ENCODE data around the gene TCEANC2.

The TCEANC2 gene

DNA sequence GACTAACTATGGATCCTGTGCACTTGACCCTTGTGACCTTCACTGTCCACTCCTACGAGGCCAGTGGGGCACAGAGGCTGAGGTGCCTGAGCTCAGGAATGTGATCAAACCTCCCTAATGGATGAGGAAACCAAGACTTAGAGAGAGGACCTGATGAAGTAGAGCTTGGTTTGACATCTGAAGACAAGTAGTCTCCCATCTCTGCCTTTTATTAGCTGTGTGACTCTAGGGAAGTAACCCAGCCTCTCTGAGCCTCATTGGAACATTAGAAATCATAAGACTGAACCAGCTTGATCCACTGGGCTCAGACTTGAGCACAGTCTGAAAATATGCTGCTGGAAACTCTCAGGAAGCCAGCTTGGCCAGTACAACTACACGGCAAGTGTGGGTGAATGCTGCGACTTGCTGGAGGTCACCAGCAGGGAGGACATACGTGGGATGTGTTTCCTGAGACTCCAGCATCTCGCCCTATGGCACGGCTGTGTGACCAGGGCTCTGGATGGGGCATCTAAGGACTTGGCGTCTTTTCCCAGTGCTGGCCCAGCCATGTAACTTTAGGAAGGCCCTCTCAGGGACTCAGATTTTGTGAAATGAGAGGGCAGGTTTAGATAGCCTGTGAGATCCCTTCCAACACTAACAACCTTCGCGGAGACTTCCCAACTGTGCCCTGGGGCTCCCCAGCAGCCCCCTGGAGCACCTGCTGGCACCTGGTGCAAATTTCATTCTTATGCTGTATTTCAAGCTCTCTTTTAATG lies 88.9 kb downstream of the TCEANC2 start:
- no peak for TF ChIP-seq EZH2 (IDR thresholded peaks at IDR 0.05; ENCODE audit: borderline replicate concordance, low read length)
- TF ChIP-seq, protein P1, sequence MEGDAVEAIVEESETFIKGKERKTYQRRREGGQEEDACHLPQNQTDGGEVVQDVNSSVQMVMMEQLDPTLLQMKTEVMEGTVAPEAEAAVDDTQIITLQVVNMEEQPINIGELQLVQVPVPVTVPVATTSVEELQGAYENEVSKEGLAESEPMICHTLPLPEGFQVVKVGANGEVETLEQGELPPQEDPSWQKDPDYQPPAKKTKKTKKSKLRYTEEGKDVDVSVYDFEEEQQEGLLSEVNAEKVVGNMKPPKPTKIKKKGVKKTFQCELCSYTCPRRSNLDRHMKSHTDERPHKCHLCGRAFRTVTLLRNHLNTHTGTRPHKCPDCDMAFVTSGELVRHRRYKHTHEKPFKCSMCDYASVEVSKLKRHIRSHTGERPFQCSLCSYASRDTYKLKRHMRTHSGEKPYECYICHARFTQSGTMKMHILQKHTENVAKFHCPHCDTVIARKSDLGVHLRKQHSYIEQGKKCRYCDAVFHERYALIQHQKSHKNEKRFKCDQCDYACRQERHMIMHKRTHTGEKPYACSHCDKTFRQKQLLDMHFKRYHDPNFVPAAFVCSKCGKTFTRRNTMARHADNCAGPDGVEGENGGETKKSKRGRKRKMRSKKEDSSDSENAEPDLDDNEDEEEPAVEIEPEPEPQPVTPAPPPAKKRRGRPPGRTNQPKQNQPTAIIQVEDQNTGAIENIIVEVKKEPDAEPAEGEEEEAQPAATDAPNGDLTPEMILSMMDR (IDR thresholded peaks at IDR 0.05; ENCODE audit: low read length) = no peak
- H3K4me2 ChIP-seq (ENCODE audit: low read length) = no peak overlapping the region
- H3K9me3 ChIP-seq (ENCODE audit: low read length) = no peaks in the 10 kb centered on the region

DNA sequence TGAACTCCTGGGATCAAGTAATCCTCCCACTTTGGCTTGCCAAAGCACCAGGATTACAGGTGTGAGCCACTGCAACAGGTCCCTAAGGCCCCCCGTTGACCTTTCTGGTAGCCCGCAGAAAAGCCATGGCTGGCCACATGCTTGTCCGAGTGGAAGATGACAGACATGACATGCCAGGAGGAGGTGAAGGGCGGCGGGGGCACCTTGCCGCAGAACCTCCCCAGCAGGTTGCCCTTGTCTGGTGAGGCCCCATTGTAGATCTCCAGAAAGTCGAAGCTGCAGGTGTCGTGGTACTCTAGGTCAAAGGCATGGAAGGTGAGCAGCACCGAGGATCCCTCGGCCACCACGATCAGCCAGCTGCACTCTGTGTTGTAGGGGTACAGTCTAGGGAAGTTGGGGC lies 91.0 kb downstream of the TCEANC2 start:
- no peak for TF ChIP-seq EZH2 (IDR thresholded peaks at IDR 0.05; ENCODE audit: borderline replicate concordance, low read length)
- TF ChIP-seq, protein P1 (IDR thresholded peaks at IDR 0.05; ENCODE audit: low read length) = no peak
- no peak overlapping the region for H3K9ac ChIP-seq (ENCODE audit: low read length)
- no peaks in the 10 kb centered on the region for H3F3A ChIP-seq (ENCODE audit: insufficient read depth, low read length)
- no peak overlapping the region for H3K27ac ChIP-seq (ENCODE audit: low read depth, low read length, poor library complexity, severe bottlenecking)
- no peak overlapping the region for H2AFZ ChIP-seq (ENCODE audit: low read length)
- no peak overlapping the region for H3K4me2 ChIP-seq (ENCODE audit: low read length)
- no peak overlapping the region for H3K4me3 ChIP-seq (ENCODE audit: low read depth, low read length, poor library complexity, severe bottlenecking)
- no peaks in the 10 kb centered on the region for H3K27me3 ChIP-seq (ENCODE audit: insufficient read depth, low read length)
- H4K20me1 ChIP-seq (ENCODE audit: insufficient read depth, low read length) = no peaks in the 10 kb centered on the region
- no peaks in the 10 kb centered on the region for H3K36me3 ChIP-seq (ENCODE audit: insufficient read depth, low read length)
- no peaks in the 10 kb centered on the region for H3K9me2 ChIP-seq (ENCODE audit: low read depth, low read length)
- H3K79me2 ChIP-seq (ENCODE audit: insufficient read depth, low read length) = no peaks in the 10 kb centered on the region
- H3K4me1 ChIP-seq (ENCODE audit: insufficient read depth, low read length, severe bottlenecking) = no peaks in the 10 kb centered on the region
- no peaks in the 10 kb centered on the region for H3K9me3 ChIP-seq (ENCODE audit: low read length)

More for the DNA sequence above, 88.9 kb downstream of the TCEANC2 start:
- Histone ChIP-seq H3K9ac (ENCODE audit: low read length) (no peak overlapping the region), H2AFZ (ENCODE audit: low read length) (no peak overlapping the region), H3K27me3 (ENCODE audit: insufficient read depth, low read length) (no peaks in the 10 kb centered on the region), H3K4me1 (ENCODE audit: insufficient read depth, low read length, severe bottlenecking) (no peaks in the 10 kb centered on the region), H3F3A (ENCODE audit: insufficient read depth, low read length) (no peaks in the 10 kb centered on the region), H3K36me3 (ENCODE audit: insufficient read depth, low read length) (no peaks in the 10 kb centered on the region), H4K20me1 (ENCODE audit: insufficient read depth, low read length) (no peaks in the 10 kb centered on the region), H3K79me2 (ENCODE audit: insufficient read depth, low read length) (no peaks in the 10 kb centered on the region), H3K4me3 (ENCODE audit: low read depth, low read length, poor library complexity, severe bottlenecking) (no peak overlapping the region), H3K9me2 (ENCODE audit: low read depth, low read length) (no peaks in the 10 kb centered on the region), H3K27ac (ENCODE audit: low read depth, low read length, poor library complexity, severe bottlenecking) (no peak overlapping the region)

DNA sequence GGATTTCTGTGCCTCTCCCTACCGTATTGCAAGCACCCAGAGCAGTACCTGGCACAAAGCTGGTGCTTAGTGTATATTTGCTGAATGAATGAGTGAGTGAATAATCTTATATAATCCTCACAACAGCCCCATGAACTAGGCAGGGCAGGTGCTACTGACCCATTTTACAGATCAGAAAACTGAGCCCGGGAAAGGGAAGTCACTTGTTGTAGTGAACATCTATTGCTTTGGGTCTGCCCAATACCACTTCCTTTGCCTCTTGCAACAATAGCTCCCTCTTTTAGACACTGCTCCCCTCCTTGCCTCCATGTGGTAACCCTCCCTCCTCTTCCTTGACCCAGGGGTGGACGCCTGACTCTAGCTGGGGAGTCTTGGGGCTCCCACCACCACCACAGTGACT lies 96.3 kb downstream of the TCEANC2 start:
- H3K4me2 ChIP-seq (ENCODE audit: low read length) = no peak overlapping the region
- no peaks in the 10 kb centered on the region for H3K9me2 ChIP-seq (ENCODE audit: low read depth, low read length)
- H3K4me1 ChIP-seq (ENCODE audit: insufficient read depth, low read length, severe bottlenecking) = no peaks in the 10 kb centered on the region
- H2AFZ ChIP-seq (ENCODE audit: low read length) = no peak overlapping the region
- no peaks in the 10 kb centered on the region for H3K36me3 ChIP-seq (ENCODE audit: insufficient read depth, low read length)
- no peak for TF ChIP-seq EZH2 (IDR thresholded peaks at IDR 0.05; ENCODE audit: borderline replicate concordance, low read length)
- TF ChIP-seq, protein P1 (IDR thresholded peaks at IDR 0.05; ENCODE audit: low read length) = no peak
- H4K20me1 ChIP-seq (ENCODE audit: insufficient read depth, low read length) = no peaks in the 10 kb centered on the region
- no peaks in the 10 kb centered on the region for H3F3A ChIP-seq (ENCODE audit: insufficient read depth, low read length)
- H3K27me3 ChIP-seq (ENCODE audit: insufficient read depth, low read length) = no peaks in the 10 kb centered on the region; the same call in 1 of the 2 replicates
- H3K9me3 ChIP-seq (ENCODE audit: low read length) = no peaks in the 10 kb centered on the region
- H3K79me2 ChIP-seq (ENCODE audit: insufficient read depth, low read length) = no peaks in the 10 kb centered on the region
- H3K9ac ChIP-seq (ENCODE audit: low read length) = no peak overlapping the region
- H3K27ac ChIP-seq (ENCODE audit: low read depth, low read length, poor library complexity, severe bottlenecking) = no peak overlapping the region
- no peak overlapping the region for H3K4me3 ChIP-seq (ENCODE audit: low read depth, low read length, poor library complexity, severe bottlenecking)
